K562 (cell line): ENCODE data around the gene MPV17L2. TPM values are rescaled to one million over a fixed set of nuclear protein-coding genes. Genes with fewer than 3 reads are reported as not detected.

Source experiments
- CREBBP ChIP-seq: IDR thresholded peaks from one replicate; pipeline ENCODE4 v1.6.1; 2012; ENCODE audit warnings: low read depth, mild to moderate bottlenecking, control low read depth, inconsistent platforms, low read length
- E2F3 ChIP-seq: fragments of 250-450 bp; sonication (Bioruptor Pico); IDR thresholded peaks from 2 replicates; pipeline ENCODE4 v1.4.0; 2020; ENCODE audit warnings: mild to moderate bottlenecking
- ELF1 ChIP-seq: fragments of 200-800 bp; sonication (Bioruptor generic); IDR thresholded peaks from 2 replicates; pipeline ENCODE4 v1.6.1; 2016; ENCODE audit warnings: missing genetic modification characterization, missing compliant biosample characterization
- FOXK2 ChIP-seq, 2 experiments: fragments of 450-650 bp; IDR thresholded peaks in 1 of 2; conservative IDR thresholded peaks in 1 of 2; 2 replicates each; pipeline ENCODE4 v1.6.1; 2016; ENCODE audit warnings: low read depth in 2 of 2, mild to moderate bottlenecking in 1 of 2
- GATAD2A ChIP-seq: fragments of 450-650 bp; IDR thresholded peaks from 2 replicates; pipeline ENCODE4 v1.6.1; 2017
- MYC ChIP-seq, 2 experiments: fragments of 250-450 bp in 1 of 2; sonication (Bioruptor Pico) in 1 of 2; IDR thresholded peaks; 2 replicates each; pipeline versions ENCODE4 v1.5.1 to v1.6.1; 2012 to 2021; ENCODE audit warnings: low read depth in 2 of 2, borderline replicate concordance in 1 of 2, improper control_type of control experiment in 1 of 2, low read length in 1 of 2, mild to moderate bottlenecking in 1 of 2, moderate library complexity in 1 of 2
- NCOR1 ChIP-seq: fragments of 450-650 bp; IDR thresholded peaks from 2 replicates; pipeline ENCODE4 v1.6.1; 2016; ENCODE audit warnings: mild to moderate bottlenecking, moderate library complexity
- PHF8 ChIP-seq: fragments of 200-600 bp; sonication (generic); IDR thresholded peaks from 2 replicates; pipeline ENCODE4 v1.6.1; 2012; ENCODE audit warnings: mixed run types, mild to moderate bottlenecking, inconsistent platforms, low read length, moderate library complexity, borderline replicate concordance
- PTBP1 ChIP-seq: fragments of 200-400 bp; formaldehyde crosslinking; IDR thresholded peaks from 2 replicates; pipeline ENCODE4 v1.6.1; 2017; ENCODE audit warnings: low read depth, low read length
- PURB ChIP-seq: sonication (generic); formaldehyde crosslinking; IDR thresholded peaks from 2 replicates; pipeline ENCODE4 v1.9.0; 2021; ENCODE audit warnings: low read depth, mild to moderate bottlenecking, missing genetic modification reagents
- RBM17 ChIP-seq: fragments of 200-400 bp; formaldehyde crosslinking; IDR thresholded peaks from 2 replicates; pipeline ENCODE4 v1.6.1; 2017; ENCODE audit warnings: low read depth, mild to moderate bottlenecking, low read length, borderline replicate concordance
- SIX5 ChIP-seq, 2 experiments: IDR thresholded peaks; 2 replicates each; pipeline ENCODE4 v1.6.1; 2011; ENCODE audit warnings: low read length in 2 of 2, borderline replicate concordance in 1 of 2, low read depth in 1 of 2, mild to moderate bottlenecking in 1 of 2, moderate library complexity in 1 of 2; ENCODE audit not compliant: insufficient read depth in 1 of 2
- SRSF7 ChIP-seq: fragments of 200-400 bp; formaldehyde crosslinking; optimal IDR thresholded peaks from 2 replicates; pipeline ENCODE3; 2017; ENCODE audit warnings: mild to moderate bottlenecking, low read depth, low read length
- TAF1 ChIP-seq: IDR thresholded peaks from 2 replicates; pipeline ENCODE4 v1.6.1; 2011; ENCODE audit warnings: mild to moderate bottlenecking, low read length, moderate library complexity; ENCODE audit not compliant: insufficient read depth, control insufficient read depth, severe bottlenecking; ENCODE audit errors: extremely low read depth
- TRIM24 ChIP-seq, 2 experiments: fragments of 450-650 bp; IDR thresholded peaks; 2 replicates each; pipeline ENCODE4 v1.6.1; 2016
- YY1 ChIP-seq, 3 experiments: IDR thresholded peaks; 2 replicates each; pipeline ENCODE4 v1.6.1; 2011; ENCODE audit warnings: low read length in 2 of 3, mild to moderate bottlenecking in 2 of 3, moderate library complexity in 2 of 3, borderline replicate concordance in 1 of 3, control low read depth in 1 of 3, low read depth in 1 of 3; ENCODE audit not compliant: insufficient read depth in 3 of 3, insufficient replicate concordance in 2 of 3, control insufficient read depth in 1 of 3, insufficient read length in 1 of 3; ENCODE audit errors: extremely low read depth in 1 of 3
- ZNF384 ChIP-seq: IDR thresholded peaks from 2 replicates; pipeline ENCODE4 v1.6.1; 2012; ENCODE audit warnings: low read depth, low read length, improper control_type of control experiment
- ZSCAN29 ChIP-seq: fragments of 450-650 bp; IDR thresholded peaks from 2 replicates; pipeline ENCODE4 v1.6.1; 2017
- polyA plus RNA-seq, 8 experiments: library from polyadenylated mRNA; depleted of rRNA in 4 of 8; stranded (reverse) in 5 of 8; unstranded in 3 of 8; fragments of >200 nt; fragmentation: Nextera tagmentation in 2 of 8; fragmentation: Illumina TruSeq in 1 of 8; extraction: Ambion mirVana in 2 of 8; extraction: Trizol in 1 of 8; gene quantifications; 2 replicates each; pipeline versions ENCODE4 v1.2.1 to v1.2.3, GENCODE V29; 2011 to 2014; ENCODE audit warnings: inconsistent platforms in 1 of 8, missing spikeins in 1 of 8
- total RNA-seq, 7 experiments: library from RNA; depleted of rRNA in 6 of 7; stranded (reverse); fragments of >200 nt in 6 of 7; fragmentation: Illumina TruSeq in 2 of 7; extraction: Trizol in 2 of 7; gene quantifications; 2 replicates each; pipeline versions ENCODE4 v1.2.1 to v1.2.3, GENCODE V29; 2011 to 2021; ENCODE audit warnings: low replicate concordance in 1 of 7
- TF ChIP-seq, protein P1 (sequence below): fragments of 200-800 bp; sonication (Bioruptor generic); IDR thresholded peaks from 2 replicates; pipeline ENCODE4 v1.6.1; 2017; ENCODE audit warnings: missing genetic modification characterization, missing compliant biosample characterization
- TF ChIP-seq, protein P2 (sequence below): sonication (generic); formaldehyde crosslinking; IDR thresholded peaks from 2 replicates; pipeline ENCODE4 v1.8.0; 2022; ENCODE audit warnings: mild to moderate bottlenecking, low read depth, missing genetic modification reagents
- TF ChIP-seq, protein P3 (sequence below): fragments of 150-350 bp; conservative IDR thresholded peaks from 2 replicates; pipeline ENCODE4 v1.6.1; 2014; ENCODE audit warnings: low read length

MPV17L2 gene
- total and polyA plus RNA-seq, 9 of the 15 experiments (the other 6 are each of a cell fraction or from before 2014, with no cell fraction given), result 10.6 to 60.2 (median 28.5) TPM

DNA sequence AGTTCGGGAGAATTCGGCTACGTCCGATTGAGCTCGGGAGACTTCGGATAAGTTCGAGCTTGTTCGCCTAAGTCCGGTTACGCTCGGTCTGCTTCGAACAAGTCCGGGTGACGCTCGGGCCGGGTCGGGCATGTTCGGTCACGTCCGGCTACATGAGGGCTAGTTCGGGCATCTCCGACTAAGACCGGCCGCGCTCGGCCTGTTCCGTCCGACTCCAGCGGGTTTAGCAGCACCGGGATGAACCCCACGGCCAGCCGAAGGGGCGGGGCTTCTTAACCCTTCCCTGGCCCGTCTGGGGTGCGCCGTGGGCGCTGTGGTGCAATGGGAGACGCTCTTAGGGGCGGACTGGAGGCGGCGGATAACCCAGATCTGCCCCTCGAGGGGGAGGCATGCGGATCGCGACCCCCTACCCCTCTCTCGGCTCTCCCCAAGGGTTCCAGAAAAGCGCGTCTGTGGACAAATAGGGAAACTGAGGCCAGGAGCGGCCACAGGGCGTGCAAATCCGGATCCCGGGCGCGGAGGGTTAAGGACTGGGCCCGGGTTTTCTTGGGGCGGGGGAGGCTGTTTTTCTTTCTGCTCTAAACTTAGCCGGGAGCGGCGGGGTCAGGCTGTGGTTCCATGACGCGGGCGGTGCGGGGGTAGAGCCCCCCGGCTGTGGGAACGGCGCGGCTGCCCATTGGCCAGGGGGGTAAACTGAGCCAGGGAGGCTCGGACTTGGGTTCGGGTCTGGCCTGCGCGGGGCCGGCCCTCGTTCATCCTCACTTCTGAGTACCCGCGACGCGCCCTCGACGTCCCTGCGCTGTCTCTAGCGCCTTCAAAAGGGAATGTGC, 31.7 kb downstream of the MPV17L2 start (continued):
- peak in 1 of 3 experiments; percentile 44 for TF ChIP-seq YY1 (IDR thresholded peaks at IDR 0.05; ENCODE audit: borderline replicate concordance in 1 of 3, control insufficient read depth in 1 of 3, extremely low read depth in 1 of 3, insufficient read depth in 3 of 3, insufficient read length in 1 of 3, insufficient replicate concordance in 2 of 3, low read depth in 1 of 3, low read length in 2 of 3)
- no peak for TF ChIP-seq TAF1
- no peak for TF ChIP-seq ELF1 (tag)
- no peak for TF ChIP-seq SIX5 (IDR thresholded peaks at IDR 0.05; ENCODE audit: borderline replicate concordance in 1 of 2, insufficient read depth in 1 of 2, low read depth in 1 of 2, low read length in 2 of 2)
- peak; percentile 58 for TF ChIP-seq GATAD2A
- no peak; the same call in 1 of the 2 replicates for TF ChIP-seq NCOR1
- no peak for TF ChIP-seq SRSF7
- no peak for TF ChIP-seq CREBBP
- TF ChIP-seq, protein P1, sequence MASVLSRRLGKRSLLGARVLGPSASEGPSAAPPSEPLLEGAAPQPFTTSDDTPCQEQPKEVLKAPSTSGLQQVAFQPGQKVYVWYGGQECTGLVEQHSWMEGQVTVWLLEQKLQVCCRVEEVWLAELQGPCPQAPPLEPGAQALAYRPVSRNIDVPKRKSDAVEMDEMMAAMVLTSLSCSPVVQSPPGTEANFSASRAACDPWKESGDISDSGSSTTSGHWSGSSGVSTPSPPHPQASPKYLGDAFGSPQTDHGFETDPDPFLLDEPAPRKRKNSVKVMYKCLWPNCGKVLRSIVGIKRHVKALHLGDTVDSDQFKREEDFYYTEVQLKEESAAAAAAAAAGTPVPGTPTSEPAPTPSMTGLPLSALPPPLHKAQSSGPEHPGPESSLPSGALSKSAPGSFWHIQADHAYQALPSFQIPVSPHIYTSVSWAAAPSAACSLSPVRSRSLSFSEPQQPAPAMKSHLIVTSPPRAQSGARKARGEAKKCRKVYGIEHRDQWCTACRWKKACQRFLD (CRISPR knock-in tag), result peak; percentile 82; the same call in 1 of the 2 replicates
- TF ChIP-seq TRIM24 (IDR thresholded peaks at IDR 0.05), result peak in 1 of 2 experiments; percentile 50; a peak in 1 of 4 replicates
- TF ChIP-seq PURB, result no peak
- no peak for TF ChIP-seq E2F3 (CRISPR knock-in tag)
- TF ChIP-seq PTBP1, result no peak
- TF ChIP-seq RBM17, result no peak
- peak; percentile 12; the same call in 1 of the 2 replicates for TF ChIP-seq PHF8
- TF ChIP-seq, protein P2, sequence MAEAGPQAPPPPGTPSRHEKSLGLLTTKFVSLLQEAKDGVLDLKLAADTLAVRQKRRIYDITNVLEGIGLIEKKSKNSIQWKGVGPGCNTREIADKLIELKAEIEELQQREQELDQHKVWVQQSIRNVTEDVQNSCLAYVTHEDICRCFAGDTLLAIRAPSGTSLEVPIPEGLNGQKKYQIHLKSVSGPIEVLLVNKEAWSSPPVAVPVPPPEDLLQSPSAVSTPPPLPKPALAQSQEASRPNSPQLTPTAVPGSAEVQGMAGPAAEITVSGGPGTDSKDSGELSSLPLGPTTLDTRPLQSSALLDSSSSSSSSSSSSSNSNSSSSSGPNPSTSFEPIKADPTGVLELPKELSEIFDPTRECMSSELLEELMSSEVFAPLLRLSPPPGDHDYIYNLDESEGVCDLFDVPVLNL (CRISPR knock-in tag), result no peak
- TF ChIP-seq, protein P3, sequence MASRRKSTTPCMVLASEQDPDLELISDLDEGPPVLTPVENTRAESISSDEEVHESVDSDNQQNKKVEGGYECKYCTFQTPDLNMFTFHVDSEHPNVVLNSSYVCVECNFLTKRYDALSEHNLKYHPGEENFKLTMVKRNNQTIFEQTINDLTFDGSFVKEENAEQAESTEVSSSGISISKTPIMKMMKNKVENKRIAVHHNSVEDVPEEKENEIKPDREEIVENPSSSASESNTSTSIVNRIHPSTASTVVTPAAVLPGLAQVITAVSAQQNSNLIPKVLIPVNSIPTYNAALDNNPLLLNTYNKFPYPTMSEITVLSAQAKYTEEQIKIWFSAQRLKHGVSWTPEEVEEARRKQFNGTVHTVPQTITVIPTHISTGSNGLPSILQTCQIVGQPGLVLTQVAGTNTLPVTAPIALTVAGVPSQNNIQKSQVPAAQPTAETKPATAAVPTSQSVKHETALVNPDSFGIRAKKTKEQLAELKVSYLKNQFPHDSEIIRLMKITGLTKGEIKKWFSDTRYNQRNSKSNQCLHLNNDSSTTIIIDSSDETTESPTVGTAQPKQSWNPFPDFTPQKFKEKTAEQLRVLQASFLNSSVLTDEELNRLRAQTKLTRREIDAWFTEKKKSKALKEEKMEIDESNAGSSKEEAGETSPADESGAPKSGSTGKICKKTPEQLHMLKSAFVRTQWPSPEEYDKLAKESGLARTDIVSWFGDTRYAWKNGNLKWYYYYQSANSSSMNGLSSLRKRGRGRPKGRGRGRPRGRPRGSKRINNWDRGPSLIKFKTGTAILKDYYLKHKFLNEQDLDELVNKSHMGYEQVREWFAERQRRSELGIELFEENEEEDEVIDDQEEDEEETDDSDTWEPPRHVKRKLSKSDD, result no peak
- no peak for TF ChIP-seq MYC (IDR thresholded peaks at IDR 0.05; ENCODE audit: low read depth, low read length)
- 0 out of 2 replicates have a peak, but pooled peaks have one; percentile 18 for TF ChIP-seq MYC (CRISPR knock-in tag; IDR thresholded peaks at IDR 0.05; ENCODE audit: borderline replicate concordance, low read depth)
- TF ChIP-seq ZNF384, result no peak
- peak in 1 of 2 experiments; percentile 33; a peak in 1 of 4 replicates for TF ChIP-seq FOXK2 (conservative IDR thresholded peaks at IDR 0.05 in 1 of 2, IDR thresholded peaks at IDR 0.05 in 1 of 2; ENCODE audit: low read depth in 2 of 2)
- no peak for TF ChIP-seq ZSCAN29
